HL-60 (cell line): ENCODE data around the gene ARHGAP24.

Source experiments
- GABPA ChIP-seq: IDR thresholded peaks from 2 replicates; pipeline ENCODE4 v1.6.1; 2012; ENCODE audit warnings: low read depth
- POLR2AphosphoS5 ChIP-seq: IDR thresholded peaks from 2 replicates; pipeline ENCODE4 v1.6.1; 2012; ENCODE audit warnings: low read depth
- TF ChIP-seq, protein P1 (sequence below): IDR thresholded peaks from one replicate; pipeline ENCODE4 v1.5.1; 2011; ENCODE audit warnings: low read length, control low read depth, inconsistent platforms; ENCODE audit not compliant: insufficient read depth

DNA sequence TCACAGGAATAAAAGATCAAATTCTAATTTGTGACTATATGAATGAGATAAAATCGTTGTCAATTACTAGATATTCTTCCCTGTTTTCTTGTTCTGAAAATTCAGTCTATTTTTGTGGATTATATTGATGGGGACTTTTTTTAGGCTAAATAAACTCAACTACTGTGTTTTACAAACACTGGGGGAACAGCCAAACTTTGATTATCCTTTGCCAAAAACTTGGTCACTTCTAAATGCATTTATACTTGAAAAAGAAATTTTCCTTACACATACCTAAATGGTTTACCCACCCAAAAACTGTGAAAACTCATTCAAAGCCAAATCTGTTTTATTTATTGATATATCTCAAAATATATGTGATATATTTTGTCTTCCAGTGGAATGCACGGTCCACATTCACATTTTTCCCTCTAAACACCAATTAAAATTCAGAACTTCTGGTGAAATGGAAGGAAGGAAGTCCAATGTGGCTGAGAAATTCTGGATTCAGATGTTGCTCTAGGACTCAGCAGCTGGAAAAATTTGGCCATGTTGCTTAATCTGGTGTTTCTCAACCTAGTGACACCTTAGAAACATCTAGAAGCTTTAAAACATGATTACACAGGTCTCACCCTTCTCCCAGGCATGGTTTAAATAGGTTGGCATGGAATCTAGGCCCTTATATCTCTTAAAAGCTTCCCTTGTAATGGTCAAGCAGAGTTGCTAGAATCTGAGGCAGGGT lies 28.6 kb upstream of the ARHGAP24 start:
- TF ChIP-seq, protein P1, sequence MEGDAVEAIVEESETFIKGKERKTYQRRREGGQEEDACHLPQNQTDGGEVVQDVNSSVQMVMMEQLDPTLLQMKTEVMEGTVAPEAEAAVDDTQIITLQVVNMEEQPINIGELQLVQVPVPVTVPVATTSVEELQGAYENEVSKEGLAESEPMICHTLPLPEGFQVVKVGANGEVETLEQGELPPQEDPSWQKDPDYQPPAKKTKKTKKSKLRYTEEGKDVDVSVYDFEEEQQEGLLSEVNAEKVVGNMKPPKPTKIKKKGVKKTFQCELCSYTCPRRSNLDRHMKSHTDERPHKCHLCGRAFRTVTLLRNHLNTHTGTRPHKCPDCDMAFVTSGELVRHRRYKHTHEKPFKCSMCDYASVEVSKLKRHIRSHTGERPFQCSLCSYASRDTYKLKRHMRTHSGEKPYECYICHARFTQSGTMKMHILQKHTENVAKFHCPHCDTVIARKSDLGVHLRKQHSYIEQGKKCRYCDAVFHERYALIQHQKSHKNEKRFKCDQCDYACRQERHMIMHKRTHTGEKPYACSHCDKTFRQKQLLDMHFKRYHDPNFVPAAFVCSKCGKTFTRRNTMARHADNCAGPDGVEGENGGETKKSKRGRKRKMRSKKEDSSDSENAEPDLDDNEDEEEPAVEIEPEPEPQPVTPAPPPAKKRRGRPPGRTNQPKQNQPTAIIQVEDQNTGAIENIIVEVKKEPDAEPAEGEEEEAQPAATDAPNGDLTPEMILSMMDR: no peak
- no peak for TF ChIP-seq GABPA
- no peak for TF ChIP-seq POLR2AphosphoS5
